Tibial nerve (tissue), 4 donors: ENCODE data around the gene LGR6. TPM values are rescaled to one million over a fixed set of nuclear protein-coding genes. Genes with fewer than 3 reads are reported as not detected.

ENCODE experiments used
- DNase-seq, 2 donors: peaks; one replicate each; pipeline ENCODE4 v3.0.0-alpha.2; 2019; ENCODE audit warnings: low spot score in 2 of 2
- H3K27ac ChIP-seq, 4 donors: fragments of 200-600 bp; sonication (generic) in 3 of 4; one replicate each; pipeline ENCODE4 v1.5.1; 2017 to 2019; ENCODE audit warnings: mild to moderate bottlenecking in 1 of 4
- H3K27me3 ChIP-seq, 2 donors: fragments of 200-600 bp; sonication (generic) in 1 of 2; one replicate each; pipeline versions ENCODE4 v1.5.1 to v1.6.0; 2017 to 2019
- H3K36me3 ChIP-seq, 3 donors: fragments of 200-600 bp; sonication (generic); one replicate each; pipeline ENCODE4 v1.5.1; 2018 to 2019
- H3K4me1 ChIP-seq, 4 donors: fragments of 200-600 bp; sonication (generic) in 3 of 4; one replicate each; pipeline ENCODE4 v1.5.1; 2017 to 2019
- H3K4me3 ChIP-seq, 4 donors: fragments of 200-600 bp; sonication (generic) in 3 of 4; one replicate each; pipeline ENCODE4 v1.5.1; 2017 to 2019; ENCODE audit warnings: mild to moderate bottlenecking in 1 of 4, moderate library complexity in 1 of 4
- H3K9me3 ChIP-seq, 4 donors: fragments of 200-600 bp; sonication (generic) in 3 of 4; one replicate each; pipeline ENCODE4 v1.5.1; 2017 to 2019
- CTCF ChIP-seq, 5 experiments: fragments of 200-600 bp in 3 of 5; fragments of 450-650 bp in 2 of 5; sonication (generic) in 3 of 5; IDR thresholded peaks; one replicate each; pipeline ENCODE4 v1.5.1; 2016 to 2019; ENCODE audit warnings: antibody characterized with exemption in 5 of 5, mild to moderate bottlenecking in 3 of 5, moderate library complexity in 2 of 5
- EP300 ChIP-seq, 2 donors: sonication (generic); formaldehyde crosslinking; IDR thresholded peaks; one replicate each; pipeline ENCODE4 v1.6.1; 2017; ENCODE audit warnings: antibody characterized with exemption in 2 of 2, mild to moderate bottlenecking in 1 of 2
- POLR2A ChIP-seq, 2 donors: fragments of 450-650 bp; IDR thresholded peaks; one replicate each; pipeline ENCODE4 v1.6.1; 2017; ENCODE audit warnings: antibody characterized with exemption in 2 of 2, mild to moderate bottlenecking in 2 of 2, moderate library complexity in 2 of 2
- WGBS, 2 donors: methylation state at CpG; one replicate each; pipeline ENCODE4 v1.1.5; 2018; 5-methylcytosine and 5-hydroxymethylcytosine counted together
- total RNA-seq, 4 donors: library from RNA; depleted of rRNA; stranded (reverse); fragments of >200 nt; gene quantifications; one replicate each; pipeline ENCODE4 v1.1.0, GENCODE V29; 2016

Gene LGR6
- total RNA-seq, 4 donors from 2014 or later = 0.42 TPM; not detected in 3

GRCh38 chr1:202249436-202249835 lies 55.8 kb downstream of the LGR6 start:
- no peaks in the 10 kb centered on the region for H3K27me3 ChIP-seq
- TF ChIP-seq POLR2A (IDR thresholded peaks at IDR 0.05) (no peak), CTCF (IDR thresholded peaks at IDR 0.05) (no peak)
- H3K27ac ChIP-seq = no peak overlapping the region
- H3K4me1 ChIP-seq = no peaks in the 10 kb centered on the region
- no peak overlapping the region for H3K4me3 ChIP-seq
- DNase-seq = no peak
- H3K9me3 ChIP-seq = no peaks in the 10 kb centered on the region
- H3K36me3 ChIP-seq = no peaks in the 10 kb centered on the region
- 70 to 73% methylated on average over 6 of the region's 6 CpGs for WGBS, 2 donors

GRCh38 chr1:202249846-202250245 lies 56.2 kb downstream of the LGR6 start:
- H3K4me1 ChIP-seq = no peaks in the 10 kb centered on the region
- no peak for TF ChIP-seq EP300 (IDR thresholded peaks at IDR 0.05)
- TF ChIP-seq CTCF (IDR thresholded peaks at IDR 0.05) = no peak
- TF ChIP-seq POLR2A (IDR thresholded peaks at IDR 0.05) = no peak
- H3K9me3 ChIP-seq = no peaks in the 10 kb centered on the region
- DNase-seq = no peak
- H3K36me3 ChIP-seq = no peaks in the 10 kb centered on the region
- no peaks in the 10 kb centered on the region for H3K27me3 ChIP-seq
- WGBS, 2 donors = 52 to 76% methylated on average over 2 of the region's 2 CpGs
- H3K27ac ChIP-seq = no peak overlapping the region
- H3K4me3 ChIP-seq = no peak overlapping the region

DNA sequence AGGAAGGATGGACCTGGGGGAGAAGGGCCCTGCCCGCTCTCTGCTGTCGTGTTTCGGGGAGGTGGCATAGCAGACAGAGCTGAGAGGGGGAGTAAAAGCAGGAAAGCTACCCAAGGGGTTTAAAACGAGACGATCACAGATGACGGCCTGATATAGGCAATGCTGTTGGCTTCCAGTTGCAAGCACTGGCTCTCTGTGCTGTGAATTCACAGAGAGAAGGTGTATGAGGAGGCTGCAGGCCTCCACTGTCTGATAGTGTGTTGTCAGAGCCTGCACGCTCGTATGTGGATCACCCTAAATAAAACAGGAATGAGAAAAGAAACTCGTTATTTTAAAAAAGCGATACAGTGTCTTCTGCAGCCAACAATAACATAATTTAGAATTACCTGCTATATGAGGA lies 57.4 kb downstream of the LGR6 start:
- no peaks in the 10 kb centered on the region for H3K9me3 ChIP-seq
- H3K27me3 ChIP-seq = no peaks in the 10 kb centered on the region
- no peak overlapping the region for H3K4me3 ChIP-seq
- no peak for DNase-seq
- H3K4me1 ChIP-seq = no peaks in the 10 kb centered on the region
- no peak overlapping the region for H3K27ac ChIP-seq
- 66 to 67% methylated on average over 10 of the region's 10 CpGs for WGBS, 2 donors
- H3K36me3 ChIP-seq = no peaks in the 10 kb centered on the region
- no peak for TF ChIP-seq EP300 (IDR thresholded peaks at IDR 0.05)
- no peak for TF ChIP-seq CTCF (IDR thresholded peaks at IDR 0.05)
- TF ChIP-seq POLR2A (IDR thresholded peaks at IDR 0.05) = no peak

GRCh38 chr1:202251424-202252256 lies 58.0 kb downstream of the LGR6 start:
- no peaks in the 10 kb centered on the region for H3K9me3 ChIP-seq
- no peak for DNase-seq
- WGBS, 2 donors = 44 to 49% methylated on average over 5 to 6 of the region's 6 CpGs
- H3K4me3 ChIP-seq = no peak overlapping the region
- no peaks in the 10 kb centered on the region for H3K27me3 ChIP-seq
- no peaks in the 10 kb centered on the region for H3K4me1 ChIP-seq
- H3K36me3 ChIP-seq = no peaks in the 10 kb centered on the region
- TF ChIP-seq CTCF (IDR thresholded peaks at IDR 0.05) (no peak), EP300 (IDR thresholded peaks at IDR 0.05) (no peak), POLR2A (IDR thresholded peaks at IDR 0.05) (no peak)
- H3K27ac ChIP-seq = no peak overlapping the region

- no peaks in the 10 kb centered on the region for H3K27me3 ChIP-seq
- H3K27ac ChIP-seq = no peak overlapping the region
- no peaks in the 10 kb centered on the region for H3K36me3 ChIP-seq
- no peaks in the 10 kb centered on the region for H3K4me1 ChIP-seq
- no peak overlapping the region for H3K4me3 ChIP-seq
- TF ChIP-seq POLR2A (IDR thresholded peaks at IDR 0.05) = no peak
- TF ChIP-seq CTCF (IDR thresholded peaks at IDR 0.05) = no peak
- H3K9me3 ChIP-seq = no peaks in the 10 kb centered on the region
- no peak for DNase-seq
- WGBS, 2 donors = 88 to 94% methylated on average over 1 of the region's 1 CpG
Observed at GRCh38 chr1:202252271-202252670, 58.7 kb downstream of the LGR6 start.
